DOHH2 (cell line): ENCODE results near the gene SCUBE3.

Experiments
- H3F3A ChIP-seq: fragments of 200-600 bp; sonication (generic), shearing (Covaris generic); 2 replicates; pipeline ENCODE4 v1.6.0; 2016; ENCODE audit warnings: antibody characterized with exemption, mild to moderate bottlenecking; ENCODE audit not compliant: control insufficient read depth, insufficient read depth
- H3K27ac ChIP-seq: fragments of 200-600 bp; sonication (generic); 2 replicates; pipeline ENCODE4 v1.5.1; 2014; ENCODE audit warnings: low read depth, mild to moderate bottlenecking, low read length, moderate library complexity
- H3K27me3 ChIP-seq: fragments of 200-600 bp; sonication (generic); 2 replicates; pipeline ENCODE4 v1.6.1; 2014; ENCODE audit warnings: mild to moderate bottlenecking, low read length, mixed read lengths; ENCODE audit not compliant: control insufficient read depth
- H3K36me3 ChIP-seq: fragments of 200-600 bp; sonication (generic); 2 replicates; pipeline ENCODE4 v1.6.1; 2014; ENCODE audit warnings: mild to moderate bottlenecking, low read length, moderate library complexity, mixed read lengths; ENCODE audit not compliant: control insufficient read depth
- H3K4me1 ChIP-seq: fragments of 200-600 bp; sonication (generic); 2 replicates; pipeline ENCODE4 v1.6.1; 2014; ENCODE audit warnings: mild to moderate bottlenecking, low read length, mixed read lengths; ENCODE audit not compliant: control insufficient read depth
- H3K4me2 ChIP-seq: fragments of 200-600 bp; sonication (generic); 2 replicates; pipeline ENCODE4 v1.6.0; 2014; ENCODE audit warnings: mild to moderate bottlenecking, low read length, moderate library complexity
- H3K4me3 ChIP-seq: fragments of 200-600 bp; sonication (generic); 2 replicates; pipeline ENCODE4 v1.5.1; 2014; ENCODE audit warnings: mild to moderate bottlenecking, low read length, mixed read lengths
- H3K79me2 ChIP-seq: fragments of 200-600 bp; sonication (generic); 2 replicates; pipeline ENCODE4 v1.6.1; 2014; ENCODE audit warnings: mild to moderate bottlenecking, low read length, mixed read lengths; ENCODE audit not compliant: control insufficient read depth
- H3K9me2 ChIP-seq: fragments of 200-600 bp; sonication (generic); replicated peaks from 2 replicates; pipeline ENCODE4 v1.6.1; 2014; ENCODE audit warnings: mild to moderate bottlenecking, low read length, mixed read lengths; ENCODE audit not compliant: control insufficient read depth
- H3K9me3 ChIP-seq: fragments of 200-600 bp; sonication (generic); 2 replicates; pipeline ENCODE4 v1.6.1; 2014; ENCODE audit warnings: antibody characterized with exemption, low read length, mixed read lengths; ENCODE audit not compliant: control insufficient read depth, insufficient read depth
- H4K20me1 ChIP-seq: fragments of 200-600 bp; sonication (generic); 2 replicates; pipeline ENCODE4 v1.6.0; 2014; ENCODE audit warnings: low read depth, mild to moderate bottlenecking, antibody characterized with exemption, low read length, moderate library complexity; ENCODE audit not compliant: control insufficient read depth, insufficient read depth
- EZH2phosphoT487 ChIP-seq: fragments of 200-600 bp; sonication (generic); IDR thresholded peaks from 2 replicates; pipeline ENCODE4 v1.6.1; 2017; ENCODE audit warnings: borderline replicate concordance, mild to moderate bottlenecking, antibody characterized with exemption, low read length, moderate library complexity, mixed read lengths
- TF ChIP-seq, protein P1 (sequence below): fragments of 200-600 bp; sonication (generic); IDR thresholded peaks from one replicate; pipeline ENCODE4 v1.5.1; 2014; ENCODE audit warnings: antibody characterized with exemption, mild to moderate bottlenecking, low read depth, low read length; ENCODE audit not compliant: poor library complexity, severe bottlenecking

The SCUBE3 gene

DNA sequence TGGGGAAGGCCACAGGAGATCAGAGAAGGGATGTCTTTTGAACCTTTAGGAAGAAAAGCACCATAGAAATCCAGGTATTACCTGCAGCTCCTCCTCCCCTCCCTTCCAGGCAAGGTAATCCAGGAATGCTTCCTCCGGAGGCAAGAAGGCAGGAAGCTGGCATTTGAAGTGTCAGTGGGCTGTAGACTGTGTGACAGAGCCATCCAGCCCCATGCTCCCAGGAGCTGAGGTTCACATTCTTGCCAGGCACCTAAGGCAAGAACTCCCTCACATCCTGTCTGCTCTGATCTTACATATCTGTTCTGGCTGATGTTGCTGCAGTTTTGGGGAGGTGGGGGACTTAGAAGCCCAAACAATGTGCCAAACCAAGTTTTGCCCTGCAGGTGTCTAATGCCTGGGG, 27.8 kb upstream of the SCUBE3 start:
- Histone ChIP-seq H3K9me2 (no peaks in the 10 kb centered on the region), H3K79me2 (no peaks in the 10 kb centered on the region), H3K36me3 (no peaks in the 10 kb centered on the region), H3K27me3 (peaks cover 31% of the 10 kb centered on the region), H4K20me1 (no peaks in the 10 kb centered on the region), H3K9me3 (no peaks in the 10 kb centered on the region), H3K4me1 (no peaks in the 10 kb centered on the region), H3K27ac (no peak overlapping the region), H3F3A (no peaks in the 10 kb centered on the region), H3K4me3 (no peak overlapping the region), H3K4me2 (no peak overlapping the region)
- TF ChIP-seq EZH2phosphoT487 = no peak
- TF ChIP-seq, protein P1, sequence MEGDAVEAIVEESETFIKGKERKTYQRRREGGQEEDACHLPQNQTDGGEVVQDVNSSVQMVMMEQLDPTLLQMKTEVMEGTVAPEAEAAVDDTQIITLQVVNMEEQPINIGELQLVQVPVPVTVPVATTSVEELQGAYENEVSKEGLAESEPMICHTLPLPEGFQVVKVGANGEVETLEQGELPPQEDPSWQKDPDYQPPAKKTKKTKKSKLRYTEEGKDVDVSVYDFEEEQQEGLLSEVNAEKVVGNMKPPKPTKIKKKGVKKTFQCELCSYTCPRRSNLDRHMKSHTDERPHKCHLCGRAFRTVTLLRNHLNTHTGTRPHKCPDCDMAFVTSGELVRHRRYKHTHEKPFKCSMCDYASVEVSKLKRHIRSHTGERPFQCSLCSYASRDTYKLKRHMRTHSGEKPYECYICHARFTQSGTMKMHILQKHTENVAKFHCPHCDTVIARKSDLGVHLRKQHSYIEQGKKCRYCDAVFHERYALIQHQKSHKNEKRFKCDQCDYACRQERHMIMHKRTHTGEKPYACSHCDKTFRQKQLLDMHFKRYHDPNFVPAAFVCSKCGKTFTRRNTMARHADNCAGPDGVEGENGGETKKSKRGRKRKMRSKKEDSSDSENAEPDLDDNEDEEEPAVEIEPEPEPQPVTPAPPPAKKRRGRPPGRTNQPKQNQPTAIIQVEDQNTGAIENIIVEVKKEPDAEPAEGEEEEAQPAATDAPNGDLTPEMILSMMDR = no peak

- Histone ChIP-seq H4K20me1 (no peaks in the 10 kb centered on the region), H3K9me2 (no peaks in the 10 kb centered on the region), H3K4me3 (no peak overlapping the region), H3K4me2 (no peak overlapping the region), H3K27me3 (peaks cover 37% of the 10 kb centered on the region), H3K36me3 (no peaks in the 10 kb centered on the region), H3F3A (no peaks in the 10 kb centered on the region), H3K27ac (no peak overlapping the region), H3K4me1 (no peaks in the 10 kb centered on the region), H3K9me3 (no peaks in the 10 kb centered on the region), H3K79me2 (no peaks in the 10 kb centered on the region)
- TF ChIP-seq, protein P1 = no peak
- no peak for TF ChIP-seq EZH2phosphoT487
Observed at GRCh38 chr6:35186571-35186970, 27.2 kb upstream of the SCUBE3 start.

- no peaks in the 10 kb centered on the region for H3F3A ChIP-seq
- no peaks in the 10 kb centered on the region for H3K36me3 ChIP-seq
- H3K9me3 ChIP-seq = no peaks in the 10 kb centered on the region
- no peaks in the 10 kb centered on the region for H3K9me2 ChIP-seq
- no peak overlapping the region for H3K4me3 ChIP-seq
- H3K4me1 ChIP-seq = no peaks in the 10 kb centered on the region
- no peaks in the 10 kb centered on the region for H3K79me2 ChIP-seq
- H3K27ac ChIP-seq = no peak overlapping the region
- H4K20me1 ChIP-seq = no peaks in the 10 kb centered on the region
- no peak for TF ChIP-seq EZH2phosphoT487
- TF ChIP-seq, protein P1 = no peak
- H3K27me3 ChIP-seq = peaks cover 45% of the 10 kb centered on the region
- H3K4me2 ChIP-seq = no peak overlapping the region
Observed at GRCh38 chr6:35188886-35189285, 24.9 kb upstream of the SCUBE3 start.

GRCh38 chr6:35190306-35190705, 23.4 kb upstream of the SCUBE3 start:
- Histone ChIP-seq H3K27me3 (peaks cover 47% of the 10 kb centered on the region), H3K9me3 (no peaks in the 10 kb centered on the region), H3K79me2 (no peaks in the 10 kb centered on the region), H3K4me3 (no peak overlapping the region), H3K4me2 (no peak overlapping the region), H3F3A (no peaks in the 10 kb centered on the region), H3K27ac (no peak overlapping the region), H4K20me1 (no peaks in the 10 kb centered on the region), H3K4me1 (no peaks in the 10 kb centered on the region), H3K36me3 (no peaks in the 10 kb centered on the region), H3K9me2 (no peaks in the 10 kb centered on the region)
- TF ChIP-seq, protein P1 = no peak
- no peak for TF ChIP-seq EZH2phosphoT487
